Measurements from ENCODE around the gene EP400. TPM values are rescaled to one million over a fixed set of nuclear protein-coding genes. Genes with fewer than 3 reads are reported as not detected.

The EP400 gene
- total and polyA plus RNA-seq, 2 of the 8 experiments (the other 6 are each of a cell fraction or from before 2014, with no cell fraction given), result 13.1 to 69.7 TPM

DNA sequence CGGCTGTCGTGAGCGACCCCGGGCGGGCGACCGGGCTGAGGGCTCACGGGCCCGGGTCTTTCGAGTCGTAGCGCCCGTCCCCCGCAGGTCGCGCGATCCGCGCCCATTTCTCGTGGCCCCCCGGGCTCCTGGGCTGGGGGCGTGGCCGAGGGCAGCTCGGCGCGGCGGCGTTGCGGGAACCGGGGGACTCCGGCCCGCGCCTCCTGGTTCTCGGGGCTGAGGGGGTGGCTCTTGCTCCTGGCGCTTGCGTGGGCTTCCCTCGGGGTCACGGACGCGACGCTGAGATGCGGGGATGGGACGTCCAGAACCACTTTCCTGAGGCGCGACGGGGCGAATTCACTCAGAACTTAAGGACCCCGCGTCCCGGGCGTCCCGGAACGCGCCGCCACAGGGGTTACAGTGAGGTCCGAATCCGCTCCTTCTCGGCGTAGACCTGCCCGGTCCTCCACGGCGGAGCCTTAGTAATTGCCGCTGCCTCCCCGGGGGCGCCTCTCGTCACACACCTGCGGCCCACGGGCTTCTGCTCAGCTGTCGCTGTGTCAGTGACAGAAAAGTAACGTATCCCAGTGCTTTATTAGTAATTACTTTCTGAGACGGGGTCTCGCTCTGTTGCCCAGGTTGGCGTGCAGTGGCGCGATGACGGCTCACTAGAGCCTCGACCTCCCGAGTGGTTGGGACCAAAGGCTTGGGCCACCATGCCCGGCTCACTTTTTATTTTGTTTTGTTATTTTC is 606 bp downstream of the EP400 start:
- no peak overlapping the region for H2BK12ac ChIP-seq (ENCODE audit: low read depth, low read length)
- no peak overlapping the region for H2AFZ ChIP-seq (ENCODE audit: low read length)
- no peak overlapping the region for H4K5ac ChIP-seq (ENCODE audit: insufficient read length, low read depth, low read length)
- no peaks in the 10 kb centered on the region for H3K79me1 ChIP-seq (ENCODE audit: low read depth, low read length)
- H3K4ac ChIP-seq (replicated peaks; ENCODE audit: insufficient read length, low read depth, low read length), result peak overlapping the region; percentile 23
- peak overlapping the region; percentile 85; the same call in 1 of the 2 replicates for H4K8ac ChIP-seq (ENCODE audit: extremely low read depth, insufficient read depth, low read length)
- H4K91ac ChIP-seq (replicated peaks; ENCODE audit: insufficient read length, low read length), result peak overlapping the region; percentile 65
- no peak overlapping the region for H3K23ac ChIP-seq (ENCODE audit: insufficient read length)
- no peaks in the 10 kb centered on the region for H3K36me3 ChIP-seq (ENCODE audit: control insufficient read depth in 2 of 4, insufficient read depth in 4 of 4, low read length in 3 of 4)
- no peak overlapping the region for H2BK5ac ChIP-seq (ENCODE audit: low read depth, low read length)
- H4K20me1 ChIP-seq (replicated peaks in 1 of 2; ENCODE audit: control insufficient read depth in 1 of 2, insufficient read depth in 2 of 2, low read length in 2 of 2), result peaks cover 1 to 6% of the 10 kb centered on the region in 2 experiments
- peaks cover 9 to 48% of the 10 kb centered on the region in 2 experiments; a peak in 3 of 4 replicates for H3K79me2 ChIP-seq (ENCODE audit: control insufficient read depth in 1 of 2, insufficient read depth in 2 of 2, low read length in 2 of 2)
- H3K27ac ChIP-seq (ENCODE audit: low read depth, low read length), result peak overlapping the region; percentile 32; the same call in 1 of the 2 replicates
- no peak overlapping the region for H2AK5ac ChIP-seq (ENCODE audit: low read depth, low read length)
- peaks cover 0 to 4% (median 1%) of the 10 kb centered on the region in 4 experiments; a peak in 5 of 7 replicates for H3K4me1 ChIP-seq (replicated peaks in 1 of 4; ENCODE audit: control insufficient read depth in 3 of 4, insufficient read depth in 4 of 4, low read length in 3 of 4)
- H3K27me3 ChIP-seq (replicated peaks in 1 of 4; ENCODE audit: control insufficient read depth in 3 of 4, extremely low read depth in 1 of 4, insufficient read depth in 3 of 4, low read length in 3 of 4), result no peaks in the 10 kb centered on the region
- no peaks in the 10 kb centered on the region; the same call in 1 of the 2 replicates for H3K23me2 ChIP-seq (ENCODE audit: low read depth, low read length)
- ChIA-PET CTCF (ENCODE audit: partially characterized antibody) (interaction anchor here (1.7 kb wide), 1 partner anchor 13 kb away, joined by 6 read pairs; no protein-coding TSS in a partner anchor), POLR2A (ENCODE audit: partially characterized antibody) (interaction anchor here (1.0 to 2.0 kb wide), 10 partner anchors 10 to 175 kb away, joined by 3 to 7 read pairs (median 3); no protein-coding TSS in a partner anchor)
- no peak for DNase-seq (ENCODE audit: low read depth in 1 of 2, low spot score in 2 of 2)
- no peak overlapping the region for H2BK20ac ChIP-seq (ENCODE audit: low read length)
- no peak overlapping the region for H2BK120ac ChIP-seq (replicated peaks; ENCODE audit: low read depth, low read length)
- no peaks in the 10 kb centered on the region for H3K9me3 ChIP-seq (ENCODE audit: insufficient read depth in 2 of 2, low read depth in 1 of 2, low read length in 1 of 2)
- no peak overlapping the region for H2BK15ac ChIP-seq (ENCODE audit: low read length)
- peak overlapping the region; percentile 71 to 91 (median 76); a peak in 6 of 7 replicates for H3K9ac ChIP-seq (replicated peaks in 1 of 4; ENCODE audit: extremely low read depth in 1 of 4, low read depth in 3 of 4, low read length in 3 of 4)
- peak overlapping the region; percentile 46 for H3K56ac ChIP-seq (replicated peaks; ENCODE audit: insufficient read length, low read depth, low read length)
- peak overlapping the region; percentile 62 to 92 (median 84) for H3K4me3 ChIP-seq (ENCODE audit: extremely low read depth in 1 of 4, insufficient read depth in 2 of 4, low read depth in 3 of 4, low read length in 4 of 4)
- no peak for FAIRE-seq
- no peak overlapping the region for H3K14ac ChIP-seq (ENCODE audit: insufficient read length)
- 10% methylated on average over 60 of the region's 79 CpGs; no CpG with 5 or more reads in 1 of the 2 experiments for WGBS, 2 experiments (ENCODE audit: extremely low coverage in 1 of 2, insufficient coverage in 1 of 2, insufficient read length in 1 of 2, insufficient replicate concordance in 2 of 2, low coverage in 1 of 2, low lambda C conversion rate in 2 of 2, missing lambda C conversion rate in 1 of 2)
- peak overlapping the region; percentile 32; the same call in 1 of the 2 replicates for H3K18ac ChIP-seq (ENCODE audit: extremely low read depth, low read length)
- H3K4me2 ChIP-seq (ENCODE audit: insufficient read depth in 1 of 2, low read depth in 2 of 2, low read length in 2 of 2), result peak overlapping the region; percentile 51 to 73
- TF ChIP-seq EP300 (IDR thresholded peaks at IDR 0.05; ENCODE audit: borderline replicate concordance in 1 of 2, low read depth in 2 of 2, low read length in 2 of 2), result no peak
- no peak for TF ChIP-seq NANOG (IDR thresholded peaks at IDR 0.05; ENCODE audit: insufficient read depth, low read depth, low read length, poor library complexity, severe bottlenecking)
- TF ChIP-seq SP4 (IDR thresholded peaks at IDR 0.05; ENCODE audit: low read length), result no peak
- peak; percentile 35 for TF ChIP-seq SAP30 (IDR thresholded peaks at IDR 0.05; ENCODE audit: insufficient read depth, insufficient replicate concordance, low read length)
- TF ChIP-seq, protein P1, sequence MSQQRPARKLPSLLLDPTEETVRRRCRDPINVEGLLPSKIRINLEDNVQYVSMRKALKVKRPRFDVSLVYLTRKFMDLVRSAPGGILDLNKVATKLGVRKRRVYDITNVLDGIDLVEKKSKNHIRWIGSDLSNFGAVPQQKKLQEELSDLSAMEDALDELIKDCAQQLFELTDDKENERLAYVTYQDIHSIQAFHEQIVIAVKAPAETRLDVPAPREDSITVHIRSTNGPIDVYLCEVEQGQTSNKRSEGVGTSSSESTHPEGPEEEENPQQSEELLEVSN (IDR thresholded peaks at IDR 0.05), result no peak
- peak; percentile 56 for TF ChIP-seq CREB1 (IDR thresholded peaks at IDR 0.05)
- TF ChIP-seq, protein P2, sequence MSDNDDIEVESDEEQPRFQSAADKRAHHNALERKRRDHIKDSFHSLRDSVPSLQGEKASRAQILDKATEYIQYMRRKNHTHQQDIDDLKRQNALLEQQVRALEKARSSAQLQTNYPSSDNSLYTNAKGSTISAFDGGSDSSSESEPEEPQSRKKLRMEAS (IDR thresholded peaks at IDR 0.05), result no peak; the same call in 1 of the 2 replicates
- peak; percentile 88 for TF ChIP-seq KDM4A (IDR thresholded peaks at IDR 0.05; ENCODE audit: low read depth, low read length, severe bottlenecking)
- peak; percentile 45 for TF ChIP-seq ASH2L (IDR thresholded peaks at IDR 0.05; ENCODE audit: low read length)
- TF ChIP-seq CHD2 (IDR thresholded peaks at IDR 0.05; ENCODE audit: low read length), result no peak
- peak in 1 of 2 experiments; percentile 18; a peak in 2 of 3 replicates for TF ChIP-seq POLR2A (IDR thresholded peaks at IDR 0.05; ENCODE audit: control extremely low read depth in 1 of 2, low read depth in 2 of 2, low read length in 2 of 2)

All from H1 (cell line).